Adrenal gland (tissue), 12 donors: ENCODE data around the gene OSBP2. TPM values are rescaled to one million over a fixed set of nuclear protein-coding genes. Genes with fewer than 3 reads are reported as not detected.

ENCODE experiments used
- DNase-seq, 7 donors: peaks; one replicate each; pipeline ENCODE4 v3.0.0-alpha.2; 2019 to 2020
- H3K27ac ChIP-seq, 5 donors: fragments of 200-600 bp; sonication (generic) in 4 of 5; 1 replicate in 3 of 5; 2 replicates in 2 of 5; pipeline versions ENCODE4 v1.5.1 to v1.8.0; 2016 to 2020; ENCODE audit warnings: mild to moderate bottlenecking in 1 of 5
- H3K27me3 ChIP-seq: fragments of 200-600 bp; 2 replicates; pipeline ENCODE4 v1.8.0; 2021
- H3K36me3 ChIP-seq, 2 donors: fragments of 200-600 bp; replicated peaks in 1 of 2; 1 replicate in 1 of 2; 2 replicates in 1 of 2; pipeline versions ENCODE4 v1.5.1 to v1.8.0; 2018 to 2022
- H3K4me1 ChIP-seq, 2 donors: fragments of 200-600 bp; replicated peaks in 1 of 2; 1 replicate in 1 of 2; 2 replicates in 1 of 2; pipeline versions ENCODE4 v1.5.1 to v1.8.0; 2018 to 2021
- H3K4me3 ChIP-seq, 4 donors: fragments of 200-600 bp; sonication (generic) in 3 of 4; one replicate each; pipeline ENCODE4 v1.5.1; 2016 to 2018
- H3K9me3 ChIP-seq, 3 donors: fragments of 200-600 bp; sonication (generic) in 1 of 3; replicated peaks in 1 of 3; 1 replicate in 2 of 3; 2 replicates in 1 of 3; pipeline versions ENCODE4 v1.5.1 to v1.8.0; 2016 to 2021
- POLR2A ChIP-seq, 2 donors: fragments of 450-650 bp; IDR thresholded peaks; one replicate each; pipeline ENCODE4 v1.6.1; 2017; ENCODE audit warnings: antibody characterized with exemption in 2 of 2, mild to moderate bottlenecking in 2 of 2, moderate library complexity in 1 of 2
- WGBS, 4 donors: extraction: QIAGEN DNeasy Blood & Tissue Kit in 2 of 4; methylation state at CpG; one replicate each; pipeline versions ENCODE4 v1.1.5 to v1.1.7; 2013 to 2017; 5-methylcytosine and 5-hydroxymethylcytosine counted together
- intact Hi-C, 2 donors: fragments of 100-400 bp; cut with DNase I; formaldehyde crosslinking; loops; one replicate each; pipeline versions ENCODE4 v1.14.1 to v1.15.0; 2022 to 2023
- polyA plus RNA-seq, 3 donors: library from polyadenylated mRNA; stranded (reverse); fragments of 200-250 nt in 2 of 3; fragments of 350-450 nt in 1 of 3; fragmentation: Illumina TruSeq in 1 of 3; extraction: RNeasy Lipid Tissue Mini Kit (QIAGEN cat#74804) in 1 of 3; gene quantifications; one replicate each; pipeline ENCODE4 v1.2.3, GENCODE V29; 2013 to 2014
- total RNA-seq, 9 donors: library from RNA; depleted of rRNA in 4 of 9; stranded (reverse); fragments of >200 nt in 4 of 9; fragments of 120-200 nt in 1 of 9; fragmentation: NEBNext Ultra II Directional in 1 of 9; extraction: Animal tissue kit (Norgen Biotek cat#: 25700) in 1 of 9; gene quantifications; one replicate each; pipeline versions ENCODE4 v1.1.0 to v1.2.4, GENCODE V29; 2013 to 2023
- TF ChIP-seq, protein P1 (sequence below), 6 experiments: fragments of 450-650 bp in 4 of 6; fragments of 200-600 bp in 2 of 6; sonication (generic) in 1 of 6; IDR thresholded peaks; 1 replicate in 5 of 6; 2 replicates in 1 of 6; pipeline versions ENCODE4 v1.5.1 to v1.8.0; 2016 to 2021; ENCODE audit warnings: antibody characterized with exemption in 6 of 6, mild to moderate bottlenecking in 2 of 6, moderate library complexity in 1 of 6
- donor health status: healthy with polysubstance abuse.
- donor health status: Bipolar disorder and iron deficiency.
- donor health status: DM: yes; HTN: yes; CAD: no.
- donor health status: DM: no; HTN: no; CAD: no.
- donor health status: DM: no; HTN: no; CAD: no.
- donor health status: DM: yes; HTN: yes; CAD: no.

The OSBP2 gene
- total and polyA plus RNA-seq, 12 donors = 7.3 to 35.6 (median 19.7) TPM

DNA sequence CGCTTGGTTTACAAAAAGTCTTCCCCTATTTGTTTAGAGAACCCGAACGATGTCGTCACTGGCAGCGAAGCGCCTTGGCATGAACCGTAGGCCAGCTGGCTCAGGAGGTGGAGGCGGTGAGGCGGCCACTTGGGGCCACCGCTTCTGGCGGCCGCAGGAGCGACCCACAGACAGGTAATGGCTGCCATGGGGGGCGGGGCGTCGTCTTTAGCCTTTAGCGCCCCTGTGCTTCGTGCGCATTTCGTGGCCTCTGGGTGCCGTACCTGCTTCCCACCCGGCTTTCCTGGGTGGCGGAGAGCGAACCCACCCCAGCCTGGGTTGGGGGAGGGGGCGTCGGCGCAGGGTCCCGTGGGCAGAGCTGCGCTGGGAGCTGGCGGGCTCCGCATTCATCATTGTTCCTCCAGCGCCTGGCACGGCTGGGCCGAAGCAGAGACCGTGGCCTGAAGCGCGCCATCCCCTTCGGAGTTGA lies 469 bp upstream of the OSBP2 start:
- peak; percentile 69 to 84 (median 77) for DNase-seq
- 0 to 2% (median 1%) methylated on average over 5 to 37 of the region's 38 CpGs for WGBS, 4 donors
- Histone ChIP-seq H3K4me3 (peak overlapping the region in 3 of 4 donors; percentile 15 to 59 (median 18)), H3K27me3 (no peaks in the 10 kb centered on the region), H3K9me3 (no peaks in the 10 kb centered on the region), H3K4me1 (peaks cover 7 to 13% of the 10 kb centered on the region in 2 donors), H3K27ac (peak overlapping the region in 4 of 5 donors; percentile 77 to 90 (median 88)), H3K36me3 (no peaks in the 10 kb centered on the region)
- intact Hi-C loops = loop anchor here in 1 of 2 donors (10.0 kb wide), 2 partner anchors 51 to 59 kb away; partner anchors contain the start of gene SLC35E4
- peak in 1 of 2 donors; percentile 73 for TF ChIP-seq POLR2A (IDR thresholded peaks at IDR 0.05)
- TF ChIP-seq, protein P1, sequence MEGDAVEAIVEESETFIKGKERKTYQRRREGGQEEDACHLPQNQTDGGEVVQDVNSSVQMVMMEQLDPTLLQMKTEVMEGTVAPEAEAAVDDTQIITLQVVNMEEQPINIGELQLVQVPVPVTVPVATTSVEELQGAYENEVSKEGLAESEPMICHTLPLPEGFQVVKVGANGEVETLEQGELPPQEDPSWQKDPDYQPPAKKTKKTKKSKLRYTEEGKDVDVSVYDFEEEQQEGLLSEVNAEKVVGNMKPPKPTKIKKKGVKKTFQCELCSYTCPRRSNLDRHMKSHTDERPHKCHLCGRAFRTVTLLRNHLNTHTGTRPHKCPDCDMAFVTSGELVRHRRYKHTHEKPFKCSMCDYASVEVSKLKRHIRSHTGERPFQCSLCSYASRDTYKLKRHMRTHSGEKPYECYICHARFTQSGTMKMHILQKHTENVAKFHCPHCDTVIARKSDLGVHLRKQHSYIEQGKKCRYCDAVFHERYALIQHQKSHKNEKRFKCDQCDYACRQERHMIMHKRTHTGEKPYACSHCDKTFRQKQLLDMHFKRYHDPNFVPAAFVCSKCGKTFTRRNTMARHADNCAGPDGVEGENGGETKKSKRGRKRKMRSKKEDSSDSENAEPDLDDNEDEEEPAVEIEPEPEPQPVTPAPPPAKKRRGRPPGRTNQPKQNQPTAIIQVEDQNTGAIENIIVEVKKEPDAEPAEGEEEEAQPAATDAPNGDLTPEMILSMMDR (IDR thresholded peaks at IDR 0.05) = peak in 2 of 6 experiments; percentile 8 to 18

DNA sequence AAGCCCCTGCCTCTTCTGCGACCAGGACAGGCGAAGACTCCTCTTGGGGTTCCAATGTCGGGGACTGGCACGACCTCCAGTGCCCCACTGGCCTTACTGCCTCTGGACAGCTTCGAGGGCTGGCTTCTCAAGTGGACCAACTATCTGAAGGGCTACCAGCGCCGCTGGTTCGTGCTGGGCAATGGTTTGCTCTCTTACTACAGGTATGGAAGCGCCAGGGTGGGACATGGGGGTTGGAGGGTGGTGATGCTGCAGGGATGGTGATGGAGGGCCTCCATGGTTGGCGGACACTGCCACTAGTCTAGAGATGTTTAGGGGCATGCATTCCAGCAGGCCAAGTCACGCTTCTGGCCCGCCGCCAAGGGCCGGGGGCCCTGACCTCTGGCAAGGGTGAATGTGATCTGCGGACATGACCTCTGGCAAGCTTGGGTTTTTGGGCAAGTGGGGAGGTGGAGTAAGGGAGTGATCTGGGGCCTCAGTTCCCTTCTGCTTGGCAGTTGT lies 727 bp downstream of the OSBP2 start:
- intact Hi-C loops = loop anchor here in 1 of 2 donors (10.0 kb wide), 2 partner anchors 49 to 61 kb away; partner anchors contain the start of gene SLC35E4
- DNase-seq = peak in 4 of 7 donors; percentile 34 to 61 (median 40)
- WGBS, 4 donors = 44 to 68% (median 56%) methylated on average over 5 to 15 of the region's 15 CpGs; no CpG with 5 or more reads in 1 of the 4 donors
- peak overlapping the region; percentile 7 to 92 (median 78) for H3K4me3 ChIP-seq
- no peaks in the 10 kb centered on the region for H3K9me3 ChIP-seq
- peak overlapping the region in 4 of 5 donors; percentile 15 to 88 (median 78) for H3K27ac ChIP-seq
- no peaks in the 10 kb centered on the region for H3K27me3 ChIP-seq
- TF ChIP-seq, protein P1 (IDR thresholded peaks at IDR 0.05) = no peak
- TF ChIP-seq POLR2A (IDR thresholded peaks at IDR 0.05) = peak in 1 of 2 donors; percentile 0
- peaks cover 7 to 13% of the 10 kb centered on the region in 2 donors for H3K4me1 ChIP-seq
- no peaks in the 10 kb centered on the region for H3K36me3 ChIP-seq

DNA sequence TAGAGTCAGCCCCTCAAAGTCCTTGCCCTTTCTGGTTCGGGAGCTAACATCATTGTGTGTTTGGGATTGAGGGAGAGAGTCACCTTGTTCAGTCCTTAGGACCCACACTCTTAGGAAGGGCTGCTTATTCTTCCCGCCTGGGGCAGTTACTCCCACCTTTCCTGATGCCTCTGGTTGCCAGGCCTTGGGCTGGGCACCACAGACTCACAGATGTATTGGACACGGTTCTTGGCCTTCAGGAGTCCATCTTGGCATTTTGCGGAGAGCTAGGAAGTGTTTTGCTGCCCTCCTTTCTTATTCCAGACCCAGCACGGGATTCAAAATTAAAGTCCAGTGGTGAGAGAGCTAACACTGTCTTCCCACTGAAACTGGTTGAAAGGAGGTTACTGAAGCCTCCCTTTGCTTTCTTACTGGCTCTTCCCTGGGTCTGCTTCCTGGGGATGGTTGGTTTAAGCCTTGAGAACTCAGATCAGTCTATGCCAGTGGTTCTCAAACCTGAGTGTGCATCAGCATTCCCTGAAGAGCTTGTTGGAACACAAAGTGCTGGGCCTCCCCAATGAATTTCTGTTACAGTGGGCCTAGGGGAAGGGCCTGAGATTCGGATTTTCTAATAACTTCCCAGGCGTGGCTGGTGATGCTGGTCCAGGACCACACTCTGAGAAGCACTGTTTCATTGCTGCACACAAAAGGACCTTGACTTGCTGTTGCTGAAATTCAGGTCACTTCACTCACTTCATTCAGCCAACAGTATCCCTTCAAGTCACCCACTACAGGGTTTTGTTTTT lies 1.4 kb downstream of the OSBP2 start:
- Histone ChIP-seq H3K27ac (peak overlapping the region in 2 of 5 donors; percentile 79 to 88), H3K4me3 (peak overlapping the region in 1 of 4 donors; percentile 75), H3K9me3 (no peaks in the 10 kb centered on the region), H3K4me1 (peaks cover 7 to 13% of the 10 kb centered on the region in 2 donors), H3K36me3 (no peaks in the 10 kb centered on the region), H3K27me3 (no peaks in the 10 kb centered on the region)
- DNase-seq = no peak
- intact Hi-C loops = loop anchor here in 1 of 2 donors (10.0 kb wide), 2 partner anchors 49 to 61 kb away; partner anchors contain the start of gene SLC35E4
- TF ChIP-seq POLR2A (IDR thresholded peaks at IDR 0.05) = no peak
- TF ChIP-seq, protein P1 (IDR thresholded peaks at IDR 0.05) = no peak
- 61 to 72% (median 70%) methylated on average over 6 to 7 of the region's 7 CpGs for WGBS, 4 donors

DNA sequence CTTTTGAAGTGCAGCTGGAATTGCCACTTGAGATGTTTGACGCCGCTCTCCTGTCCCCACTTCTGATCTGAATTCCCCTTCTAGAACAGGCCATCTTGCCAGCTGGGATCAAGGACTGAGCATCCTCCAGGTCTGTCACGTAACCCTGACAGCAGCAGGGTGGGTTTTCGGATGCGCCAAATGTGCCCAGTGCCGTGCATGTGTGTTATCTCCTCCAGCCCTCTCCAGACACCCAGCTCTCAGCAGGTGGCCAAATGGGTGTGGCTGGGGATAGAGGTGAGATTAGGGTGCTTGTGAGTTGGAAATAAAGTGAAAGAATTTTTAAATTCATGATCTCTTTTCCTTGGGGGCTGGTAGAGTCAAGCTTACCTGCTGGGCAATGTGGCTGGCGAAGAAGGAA lies 3.3 kb downstream of the OSBP2 start:
- Histone ChIP-seq H3K4me1 (peaks cover 7 to 17% of the 10 kb centered on the region in 2 donors), H3K4me3 (no peak overlapping the region), H3K27me3 (no peaks in the 10 kb centered on the region), H3K36me3 (no peaks in the 10 kb centered on the region), H3K9me3 (no peaks in the 10 kb centered on the region), H3K27ac (no peak overlapping the region)
- WGBS, 4 donors = 97 to 100% (median 98%) methylated on average over 3 to 7 of the region's 7 CpGs
- intact Hi-C loops = loop anchor here in 1 of 2 donors (10.0 kb wide), 2 partner anchors 47 to 63 kb away; partner anchors contain the start of gene SLC35E4
- no peak for DNase-seq
- no peak for TF ChIP-seq POLR2A (IDR thresholded peaks at IDR 0.05)
